Measurements from ENCODE around the gene HILPDA.

HILPDA gene

DNA sequence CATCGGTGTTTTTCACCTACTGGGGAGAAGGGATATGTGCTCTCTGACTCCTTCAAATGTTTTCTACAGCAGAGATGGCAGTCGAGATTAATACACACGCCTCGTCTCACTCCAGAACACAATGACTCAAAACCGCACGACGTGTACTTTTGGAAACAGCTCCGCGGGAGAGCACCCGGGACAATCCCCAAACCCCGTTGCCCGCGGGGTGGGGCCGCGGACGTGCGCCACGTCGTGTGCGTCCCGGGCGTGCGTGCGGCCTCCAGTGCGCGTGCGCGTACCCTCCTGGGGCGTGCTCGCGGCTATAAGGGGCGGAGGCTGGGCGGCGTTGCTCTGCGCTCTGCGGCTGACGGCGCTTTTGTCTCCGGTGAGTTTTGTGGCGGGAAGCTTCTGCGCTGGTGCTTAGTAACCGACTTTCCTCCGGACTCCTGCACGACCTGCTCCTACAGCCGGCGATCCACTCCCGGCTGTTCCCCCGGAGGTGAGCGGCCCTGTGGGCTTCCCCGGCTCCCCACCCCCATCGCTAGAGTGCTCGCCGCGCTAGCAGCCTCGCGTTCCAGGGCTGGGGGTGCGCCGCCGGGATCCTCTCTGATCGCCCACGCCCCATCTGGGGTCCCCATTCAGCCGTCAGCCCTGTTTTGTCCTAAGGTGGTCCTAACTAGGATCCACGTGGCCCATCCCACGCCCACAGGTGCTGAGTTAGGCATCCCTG lies at the start of gene HILPDA:
Gene HILPDA, plus strand, starts transcription at position 336 of the 712 bp plus-strand sequence. CDS start 1,391 bp downstream, outside the sequence.
- DNase-seq: peak; percentile 98

DNA sequence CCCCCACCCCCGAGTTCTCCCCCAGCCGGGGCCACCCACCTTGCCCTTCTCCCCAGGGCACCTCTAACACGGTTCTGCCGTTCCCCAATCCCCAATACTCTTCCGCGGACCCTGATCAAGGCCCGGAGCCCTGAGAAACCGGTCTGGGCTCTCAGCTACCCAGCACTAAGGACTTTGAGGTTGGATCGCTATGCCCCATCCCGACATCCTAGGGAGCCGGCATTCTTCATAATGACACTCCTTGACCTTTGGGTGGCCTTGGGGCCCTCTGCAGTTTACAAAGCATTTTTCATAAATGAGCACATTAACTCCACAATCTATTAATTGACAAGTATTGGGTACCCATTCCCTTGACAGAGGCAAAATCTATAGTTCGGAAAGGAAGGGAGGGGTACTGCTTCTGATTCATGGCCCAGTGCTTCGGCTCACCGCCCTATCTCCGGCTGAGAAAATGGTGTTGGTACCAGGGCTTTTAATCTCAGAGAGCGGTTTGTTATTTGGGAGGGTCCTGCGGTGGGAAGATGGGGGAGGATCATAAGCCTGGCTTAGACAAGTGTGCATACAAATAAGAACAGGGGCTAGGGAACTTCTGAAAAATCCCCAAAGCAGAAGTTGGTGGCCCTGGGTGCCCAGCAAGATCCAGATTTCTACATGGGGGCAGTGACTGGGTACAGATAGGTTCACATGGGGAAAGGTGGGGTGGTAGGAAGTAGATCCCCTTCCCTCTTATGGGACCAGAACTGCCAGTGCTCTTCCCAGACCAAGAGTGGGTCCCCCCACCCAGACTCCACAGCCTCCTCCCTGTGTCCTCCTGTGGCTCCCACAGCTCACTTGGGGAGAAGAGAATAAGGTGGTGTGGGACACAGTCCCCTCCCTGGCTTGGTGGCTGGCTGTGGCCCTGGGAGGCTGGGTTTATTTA lies 49.1 kb upstream of the HILPDA start:
- DNase-seq: no peak

DNA sequence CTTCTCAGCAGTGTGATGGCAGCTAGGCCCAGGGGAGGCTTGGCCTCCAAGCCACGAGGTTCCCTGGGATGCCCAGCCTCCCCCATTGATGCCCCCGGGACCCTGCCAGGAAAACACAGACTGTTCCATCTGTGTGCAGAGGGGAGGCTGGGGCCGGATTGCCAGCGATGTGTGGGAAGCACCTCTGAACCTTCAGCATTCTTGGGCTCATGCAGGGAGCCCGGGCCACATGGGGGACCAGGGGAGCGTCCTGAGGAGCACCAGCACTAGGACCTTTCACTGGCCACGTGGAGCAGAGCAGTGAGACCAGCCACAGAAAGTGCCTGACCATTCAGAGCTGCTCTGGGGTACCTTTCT lies 48.5 kb upstream of the HILPDA start:
- DNase-seq: no peak

DNA sequence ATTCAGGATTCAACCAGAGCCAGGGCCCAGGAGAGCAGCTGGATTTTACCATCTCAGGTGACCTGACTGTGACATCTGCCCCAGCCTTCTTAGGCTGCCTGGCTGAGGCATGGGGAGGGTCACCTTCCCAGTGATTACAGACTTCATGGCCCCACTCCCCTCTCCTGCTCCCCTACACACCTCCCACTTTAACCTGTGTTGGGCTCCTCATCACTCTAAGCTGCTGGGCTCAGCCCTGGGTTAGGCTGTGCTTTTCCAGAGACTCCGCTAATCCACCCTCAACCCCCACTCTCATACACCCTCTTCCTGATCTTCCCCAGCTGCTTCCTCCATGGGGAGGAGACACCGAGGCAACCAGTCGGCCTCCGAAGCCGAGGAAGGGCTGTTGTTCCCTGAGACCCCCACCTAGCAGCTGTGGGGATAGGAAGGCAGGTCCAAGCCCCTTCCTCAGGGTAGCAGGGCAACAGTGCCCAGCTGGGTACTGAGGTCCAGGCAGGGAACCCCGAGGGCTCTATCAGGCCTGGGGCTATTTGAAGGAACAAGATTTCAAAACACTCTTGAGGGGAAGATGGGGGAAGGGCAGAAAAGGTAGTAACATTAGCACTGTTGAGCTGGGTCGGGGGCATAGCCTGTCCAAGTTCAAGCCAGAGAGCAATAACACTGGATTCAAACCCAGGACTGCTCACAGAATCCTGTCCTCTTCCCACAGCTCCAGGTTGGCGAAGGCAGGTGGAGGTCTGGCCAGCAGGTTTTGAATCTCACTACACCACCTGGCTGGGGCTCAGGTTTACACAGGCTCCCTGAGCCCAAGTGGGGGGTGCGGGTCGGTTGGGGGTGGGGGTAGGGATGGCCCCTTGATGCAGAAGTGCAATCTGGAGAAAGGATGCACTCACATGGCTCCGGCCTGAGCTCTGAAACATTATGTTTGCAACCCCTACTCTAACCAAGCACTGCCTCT lies 47.6 kb upstream of the HILPDA start:
- no peak for DNase-seq

- DNase-seq: no peak
Measured at GRCh38 chr7:128408709-128409595, 46.7 kb upstream of the HILPDA start.

DNA sequence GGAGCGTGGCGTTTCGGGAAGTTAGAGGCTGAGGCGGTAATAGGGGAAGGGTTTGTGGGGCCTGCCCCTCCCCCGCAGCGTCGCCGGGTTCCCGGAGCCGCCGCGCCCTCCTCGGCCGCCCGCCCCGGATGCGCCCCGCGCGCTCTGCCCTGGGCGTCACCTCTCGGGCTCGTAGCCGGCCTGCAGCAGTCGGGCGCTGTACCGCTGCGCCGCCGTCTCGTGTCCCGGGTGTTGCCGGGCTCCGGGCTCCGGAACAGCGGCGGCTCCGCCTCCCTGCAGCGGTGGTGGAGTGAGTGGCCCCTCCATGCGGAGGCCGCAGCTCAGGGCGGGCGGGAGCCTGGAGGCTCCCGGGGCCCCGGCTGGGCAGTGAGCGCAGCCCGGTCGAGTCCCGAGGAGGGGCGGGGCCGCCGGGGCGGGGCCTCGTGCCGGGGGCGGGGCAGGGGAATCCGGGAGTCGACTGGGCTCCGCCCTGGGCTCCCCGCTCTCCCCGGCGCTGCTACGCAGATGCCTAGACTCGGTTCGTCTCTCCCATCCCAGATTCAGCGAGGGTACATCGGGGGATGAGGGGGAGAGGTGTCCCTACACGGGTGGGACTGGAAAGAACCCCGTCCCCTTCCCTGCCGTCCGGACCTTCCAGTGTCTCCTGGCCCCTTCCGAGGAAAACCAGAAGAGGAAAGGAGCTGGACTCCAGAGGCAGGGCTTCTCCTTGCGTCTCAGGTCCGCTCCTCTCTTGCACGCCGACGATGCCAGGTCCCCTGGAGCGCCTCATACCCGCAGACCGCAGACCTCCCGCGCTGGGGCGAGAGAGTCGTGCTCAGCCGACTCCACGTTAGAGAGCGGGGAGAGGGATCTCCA lies 45.9 kb upstream of the HILPDA start, which contains the start of gene IMPDH1:
Gene IMPDH1, minus strand, starts transcription at position 387 of the 855 bp plus-strand sequence. Its CDS starts 81 bp downstream, at position 306.
- peak; percentile 85 for DNase-seq

GRCh38 chr7:128410451-128410753 lies 45.3 kb upstream of the HILPDA start:
- DNase-seq: no peak

GRCh38 chr7:128415217-128415785 lies 40.4 kb upstream of the HILPDA start:
- DNase-seq: no peak

DNA sequence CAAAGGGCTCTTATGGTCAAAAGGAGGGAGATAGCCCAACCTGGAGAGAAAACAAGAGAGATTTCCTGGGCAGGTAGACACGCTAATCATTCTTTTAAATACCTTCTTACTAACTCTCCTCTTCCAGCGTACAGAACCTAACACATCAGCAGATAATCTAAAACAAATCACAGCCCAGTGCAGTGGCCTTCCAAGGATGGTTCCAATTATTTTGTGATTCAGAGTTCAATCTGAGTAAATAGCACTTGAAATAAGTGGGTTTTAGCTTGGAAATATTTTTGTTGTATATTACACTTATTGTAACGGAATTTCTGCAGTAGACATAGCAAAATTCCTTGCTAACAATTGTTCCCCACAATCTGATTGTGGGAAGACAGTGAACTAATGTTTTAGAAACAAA lies 38.6 kb upstream of the HILPDA start:
- no peak for DNase-seq

DNA sequence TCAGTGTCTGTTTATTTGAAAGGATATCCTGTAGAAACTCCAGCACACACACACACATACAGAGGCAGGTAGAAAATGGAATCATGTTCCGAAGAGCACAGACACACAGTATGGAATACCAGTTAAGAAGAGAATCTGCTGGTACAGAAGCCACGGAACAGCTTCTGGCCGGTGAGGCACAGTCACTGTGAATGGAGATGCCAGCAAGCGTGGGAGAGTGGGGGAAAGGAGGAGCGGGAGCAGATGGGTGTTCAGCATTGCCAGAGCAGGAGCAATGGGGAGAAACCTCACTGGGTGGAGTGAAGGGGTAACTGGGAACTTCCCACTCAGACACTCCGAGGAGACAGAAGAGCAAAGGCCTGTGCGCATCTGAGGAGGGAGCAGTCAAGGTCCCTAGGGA lies 36.4 kb upstream of the HILPDA start:
- DNase-seq: no peak

DNA sequence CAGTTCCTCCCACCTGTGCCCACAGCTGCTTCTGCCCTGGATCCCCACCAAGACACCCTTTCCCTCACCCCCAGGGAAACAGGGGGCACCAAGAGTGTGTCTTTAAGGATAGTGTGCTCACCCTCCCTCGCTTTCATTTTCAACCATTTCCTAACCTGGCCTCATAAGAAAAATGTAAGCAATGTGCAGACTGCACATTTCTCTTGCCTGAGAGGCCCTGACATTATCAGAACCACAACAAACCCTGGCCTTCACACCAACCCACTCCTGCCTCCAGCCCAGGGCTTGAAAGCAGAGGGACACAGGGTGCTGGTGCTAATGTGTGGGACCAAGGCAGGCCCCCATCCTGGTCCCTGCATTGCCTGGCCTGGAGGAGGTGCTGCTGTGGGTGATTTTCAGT lies 34.9 kb upstream of the HILPDA start:
- no peak for DNase-seq

GRCh38 chr7:128421384-128421783 lies 34.3 kb upstream of the HILPDA start:
- no peak for DNase-seq

DNA sequence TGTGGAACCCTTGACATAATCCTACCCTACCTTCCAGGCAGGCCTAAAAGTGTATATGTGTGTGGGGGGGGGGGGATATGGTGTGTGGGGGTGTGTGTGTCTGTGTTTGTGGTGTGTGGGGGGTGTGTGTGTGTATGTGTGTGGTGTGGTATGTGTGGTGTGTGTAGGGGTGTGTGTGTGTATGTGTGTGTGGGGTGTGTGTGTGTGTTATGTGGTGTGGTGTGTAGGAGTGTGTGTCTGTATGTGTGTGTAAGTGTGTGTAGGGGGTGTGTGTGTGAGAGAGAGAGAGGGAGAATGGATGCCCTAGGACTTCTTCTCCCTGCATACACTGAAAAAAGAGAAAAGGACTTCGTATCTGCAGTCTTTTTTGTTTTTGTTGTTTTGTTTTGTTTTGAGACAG lies 33.6 kb upstream of the HILPDA start:
- no peak for DNase-seq

- DNase-seq: no peak
Measured at GRCh38 chr7:128422842-128423241, 32.8 kb upstream of the HILPDA start.

- DNase-seq: no peak
Measured at GRCh38 chr7:128424686-128425275, 30.9 kb upstream of the HILPDA start.

DNA sequence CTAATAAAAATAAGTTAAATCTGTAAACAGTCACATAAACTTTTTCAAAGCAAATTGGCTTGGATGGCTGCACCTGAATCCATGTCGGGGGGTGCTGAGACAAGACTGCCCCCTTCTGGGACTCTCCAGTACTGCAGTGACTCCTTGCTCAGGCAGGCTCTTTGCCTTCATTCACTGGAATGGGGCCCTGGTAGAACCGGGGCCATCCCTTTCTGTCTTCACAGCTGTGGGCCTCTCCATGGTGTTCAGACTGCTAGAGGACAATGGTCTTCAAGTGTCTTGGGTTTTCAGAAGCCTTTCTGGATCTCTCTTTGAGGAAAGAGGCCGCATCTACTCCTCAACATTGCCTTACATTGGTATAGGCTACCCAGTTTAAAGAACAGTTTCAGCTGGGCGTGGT lies 29.8 kb upstream of the HILPDA start:
- DNase-seq: peak; percentile 48

GRCh38 chr7:128427289-128427891 lies 28.3 kb upstream of the HILPDA start:
- DNase-seq: peak; percentile 59

DNA sequence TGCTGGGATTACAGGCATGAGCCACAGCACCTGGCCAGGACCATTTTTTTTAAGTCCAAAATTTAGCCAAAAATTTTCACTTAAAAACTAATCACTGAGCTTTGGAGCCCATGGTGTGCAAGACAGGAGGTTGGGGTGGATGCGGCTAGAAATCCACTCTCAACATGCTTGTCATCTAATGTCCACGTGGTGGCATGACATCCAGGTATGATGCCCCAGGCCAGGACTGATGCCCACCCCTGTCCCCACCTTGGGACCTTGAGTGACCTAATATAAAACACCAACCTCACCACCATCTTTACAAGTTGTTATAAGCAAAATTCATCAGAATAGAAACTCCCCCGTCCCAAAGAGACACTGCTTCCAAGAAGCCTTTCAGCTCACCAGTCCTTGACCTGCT lies 25.5 kb upstream of the HILPDA start:
- DNase-seq: no peak

GRCh38 chr7:128431221-128431620 lies 24.5 kb upstream of the HILPDA start:
- DNase-seq: no peak

DNA sequence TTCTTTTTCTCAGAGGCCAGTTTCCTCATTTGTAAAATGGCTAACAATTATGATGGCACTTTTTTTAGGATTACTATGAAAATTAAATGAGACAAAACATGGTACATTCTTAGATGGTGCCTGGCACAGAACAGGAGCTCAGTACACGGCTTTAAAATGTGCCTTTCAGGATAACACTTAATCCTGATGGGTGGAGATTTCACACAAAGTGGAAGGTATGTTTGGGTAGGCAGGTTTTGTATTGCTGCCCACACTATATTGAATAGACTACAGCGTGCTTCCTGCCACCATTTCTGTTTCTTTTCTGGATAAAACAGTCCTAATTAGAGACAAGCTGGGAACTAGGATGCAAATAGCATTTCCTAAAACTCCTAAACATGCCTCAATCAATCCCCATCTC lies 23.9 kb upstream of the HILPDA start:
- no peak for DNase-seq

Data from fibroblast of skin of right quadriceps (primary cell).